HG03575 (cell line): ENCODE measurements around the gene VAC14.
"Not testable (repeated sequence)": the region's sequence is repeated elsewhere in the genome, so short reads cannot be mapped to it uniquely, and the experiment has no call there.

Experiments
- ATAC-seq: cut with Tn5 transposase; IDR thresholded peaks from one replicate; pipeline ENCODE4 v1.9.1; 2021; ENCODE audit not compliant: unreplicated experiment, insufficient number of reproducible peaks, low FRiP score; ENCODE audit errors: extremely low read depth

VAC14 gene

GRCh38 chr16:70679671-70680494, 121.1 kb downstream of the VAC14 start:
- no peak for ATAC-seq

- ATAC-seq, result no peak
These were observed 121.9 kb downstream of the VAC14 start for GRCh38 chr16:70678898-70679670.

GRCh38 chr16:70678121-70678897, 122.6 kb downstream of the VAC14 start:
- no peak for ATAC-seq

- no peak for ATAC-seq
These were observed 123.3 kb downstream of the VAC14 start for GRCh38 chr16:70677499-70678120.

- ATAC-seq, result no peak
These were observed 124.1 kb downstream of the VAC14 start for GRCh38 chr16:70676675-70677498.

- ATAC-seq, result no peak
These were observed 125.0 kb downstream of the VAC14 start for GRCh38 chr16:70675851-70676513.

GRCh38 chr16:70674221-70675014, 126.5 kb downstream of the VAC14 start:
- no peak for ATAC-seq

GRCh38 chr16:70670938-70671337, 130.0 kb downstream of the VAC14 start:
- not testable (repeated sequence) for ATAC-seq

- ATAC-seq, result no peak
These were observed 130.8 kb downstream of the VAC14 start for GRCh38 chr16:70670175-70670574.

- no peak for ATAC-seq
These were observed 134.9 kb downstream of the VAC14 start for GRCh38 chr16:70665806-70666735.

GRCh38 chr16:70665113-70665694, 135.8 kb downstream of the VAC14 start:
- no peak for ATAC-seq

- no peak for ATAC-seq
These were observed 136.4 kb downstream of the VAC14 start for GRCh38 chr16:70664325-70665112.

- ATAC-seq, result no peak
These were observed 137.2 kb downstream of the VAC14 start for GRCh38 chr16:70663524-70664324.

- ATAC-seq, result no peak
These were observed 137.9 kb downstream of the VAC14 start for GRCh38 chr16:70662991-70663523.
